Natural killer cell (primary cell): Measurements from ENCODE around the gene ABR. TPM values are rescaled to one million over a fixed set of nuclear protein-coding genes. Genes with fewer than 3 reads are reported as not detected.

Experiments used
- ATAC-seq, 3 donors: fragments of 150-1000 bp in 2 of 3; fragments of 200-7000 bp in 1 of 3; cut with Tn5 transposase; 1 replicate in 1 of 3; 2 replicates in 2 of 3; pipeline ENCODE4 v1.10.0; 2021; ENCODE audit warnings: mild to moderate bottlenecking in 2 of 3, moderate library complexity in 2 of 3
- DNase-seq, 2 donors: peaks; one replicate each; pipeline versions ENCODE4 v3.0.0 to v3.0.0-alpha.2; 2013 to 2021; ENCODE audit warnings: mixed read lengths in 1 of 2
- H3K27ac ChIP-seq: one replicate; pipeline ENCODE4 v1.5.1; 2013; ENCODE audit warnings: mild to moderate bottlenecking, low read length
- H3K27me3 ChIP-seq: one replicate; pipeline ENCODE4 v1.6.1; 2013; ENCODE audit warnings: low read length; ENCODE audit not compliant: control insufficient read depth, insufficient read depth
- H3K36me3 ChIP-seq: one replicate; pipeline ENCODE4 v1.6.1; 2013; ENCODE audit warnings: low read length; ENCODE audit not compliant: control insufficient read depth, insufficient read depth
- H3K4me1 ChIP-seq: one replicate; pipeline ENCODE4 v1.6.1; 2013; ENCODE audit warnings: low read length; ENCODE audit not compliant: control insufficient read depth, insufficient read depth
- H3K4me3 ChIP-seq: one replicate; pipeline ENCODE4 v1.5.1; 2013; ENCODE audit warnings: low read length
- H3K9me3 ChIP-seq: one replicate; pipeline ENCODE4 v1.6.1; 2013; ENCODE audit warnings: low read length; ENCODE audit not compliant: control insufficient read depth, insufficient read depth
- H3K27ac Mint-ChIP-seq, 2 donors: one replicate each; pipeline ENCODE4 v1.8.0; 2022; ENCODE audit warnings: mild to moderate bottlenecking in 2 of 2, mixed read lengths in 2 of 2, moderate library complexity in 1 of 2
- H3K27me3 Mint-ChIP-seq, 2 donors: one replicate each; pipeline ENCODE4 v1.8.0; 2022; ENCODE audit warnings: low read depth in 2 of 2, mixed read lengths in 2 of 2
- H3K36me3 Mint-ChIP-seq: one replicate; pipeline ENCODE4 v1.8.0; 2022; ENCODE audit warnings: mixed read lengths
- H3K4me1 Mint-ChIP-seq, 2 donors: one replicate each; pipeline ENCODE4 v1.8.0; 2022; ENCODE audit warnings: mixed read lengths in 2 of 2
- H3K4me3 Mint-ChIP-seq: one replicate; pipeline ENCODE4 v1.8.0; 2022; ENCODE audit warnings: mild to moderate bottlenecking, moderate library complexity, mixed read lengths
- H3K9me3 Mint-ChIP-seq, 2 donors: one replicate each; pipeline ENCODE4 v1.8.0; 2022; ENCODE audit warnings: mixed read lengths in 2 of 2
- CTCF ChIP-seq: fragments of 200-600 bp; IDR thresholded peaks from one replicate; pipeline ENCODE4 v1.8.0; 2022; ENCODE audit warnings: antibody characterized with exemption
- WGBS: methylation state at CpG from one replicate; pipeline ENCODE4 v1.1.7; 2013; ENCODE audit warnings: missing lambda C conversion rate; ENCODE audit not compliant: insufficient coverage; 5-methylcytosine and 5-hydroxymethylcytosine counted together
- intact Hi-C: fragments of 100-400 bp; cut with micrococcal nuclease; formaldehyde crosslinking; loops from one replicate; pipeline ENCODE4 v1.14.2; 2022
- total RNA-seq, 4 donors: library from RNA; stranded (reverse); fragments of 120-200 nt in 1 of 4; gene quantifications; one replicate each; pipeline versions ENCODE4 v1.2.3 to v1.2.4, GENCODE V29; 2013 to 2022

The ABR gene
- total RNA-seq, 3 donors from 2014 or later (not counting 1 experiment from before 2014, with no cell fraction given) = 155 to 215 (median 163) TPM

- Mint-ChIP-seq H3K9me3 (no peaks in the 10 kb centered on the region), H3K4me3 (no peak overlapping the region), H3K27ac (no peak overlapping the region), H3K4me1 (peaks cover 8% of the 10 kb centered on the region in 2 donors), H3K27me3 (no peaks in the 10 kb centered on the region), H3K36me3 (peaks cover 11% of the 10 kb centered on the region)
- no peak for TF ChIP-seq CTCF
- 83% methylated on average over 16 of the region's 16 CpGs for WGBS
- Histone ChIP-seq H3K27ac (no peak overlapping the region), H3K36me3 (peaks cover 83% of the 10 kb centered on the region), H3K4me3 (no peak overlapping the region), H3K4me1 (no peaks in the 10 kb centered on the region), H3K27me3 (no peaks in the 10 kb centered on the region), H3K9me3 (no peaks in the 10 kb centered on the region)
- DNase-seq = no peak
- intact Hi-C loops = no loop called here
- ATAC-seq = no peak
Observed at GRCh38 chr17:1006054-1006453, 173.7 kb downstream of the ABR start.

- ATAC-seq (no peak), DNase-seq (no peak)
- Mint-ChIP-seq H3K4me1 (peaks cover 8% of the 10 kb centered on the region in 2 donors), H3K4me3 (no peak overlapping the region), H3K9me3 (no peaks in the 10 kb centered on the region), H3K36me3 (peaks cover 11% of the 10 kb centered on the region), H3K27me3 (no peaks in the 10 kb centered on the region), H3K27ac (peak overlapping the region; percentile 38 to 45)
- no peak overlapping the region for H3K4me3 ChIP-seq
- no peak for TF ChIP-seq CTCF
- no peak overlapping the region for H3K27ac ChIP-seq
- no peaks in the 10 kb centered on the region for H3K27me3 ChIP-seq
- H3K36me3 ChIP-seq = peaks cover 84% of the 10 kb centered on the region
- H3K4me1 ChIP-seq = no peaks in the 10 kb centered on the region
- intact Hi-C loops = no loop called here
- H3K9me3 ChIP-seq = no peaks in the 10 kb centered on the region
- WGBS = 57% methylated on average over 23 of the region's 23 CpGs
Observed at GRCh38 chr17:1005361-1005946, 174.3 kb downstream of the ABR start.

- peaks cover 81% of the 10 kb centered on the region for H3K36me3 ChIP-seq
- H3K27ac Mint-ChIP-seq = peak overlapping the region; percentile 38 to 45
- TF ChIP-seq CTCF = no peak
- H3K4me1 ChIP-seq = no peaks in the 10 kb centered on the region
- H3K36me3 Mint-ChIP-seq = peaks cover 11% of the 10 kb centered on the region
- H3K27me3 Mint-ChIP-seq = no peaks in the 10 kb centered on the region
- H3K4me1 Mint-ChIP-seq = peaks cover 8% of the 10 kb centered on the region in 2 donors
- no peaks in the 10 kb centered on the region for H3K9me3 ChIP-seq
- no peaks in the 10 kb centered on the region for H3K9me3 Mint-ChIP-seq
- DNase-seq (no peak), ATAC-seq (no peak)
- no peak overlapping the region for H3K4me3 Mint-ChIP-seq
- no peak overlapping the region for H3K4me3 ChIP-seq
- 85% methylated on average over 13 of the region's 13 CpGs for WGBS
- H3K27ac ChIP-seq = no peak overlapping the region
- intact Hi-C loops = no loop called here
- H3K27me3 ChIP-seq = no peaks in the 10 kb centered on the region
Observed at GRCh38 chr17:1004769-1005295, 174.9 kb downstream of the ABR start.
